IPS-20b (cell line): ENCODE data around the gene CYTH3.

Experiments used
- H3K27ac ChIP-seq: one replicate; pipeline ENCODE4 v1.5.1; 2013; ENCODE audit warnings: low read length
- H3K27me3 ChIP-seq: 2 replicates; pipeline ENCODE4 v1.6.1; 2013; ENCODE audit warnings: mild to moderate bottlenecking, low read length, inconsistent platforms; ENCODE audit not compliant: insufficient read depth
- H3K36me3 ChIP-seq: 2 replicates; pipeline ENCODE4 v1.6.1; 2013; ENCODE audit warnings: low read depth, mild to moderate bottlenecking, inconsistent platforms, low read length, moderate library complexity; ENCODE audit not compliant: insufficient read depth
- H3K4me1 ChIP-seq: 2 replicates; pipeline ENCODE4 v1.6.1; 2013; ENCODE audit warnings: mild to moderate bottlenecking, control low read depth, inconsistent platforms, low read length, moderate library complexity; ENCODE audit not compliant: insufficient read depth
- H3K4me3 ChIP-seq: 2 replicates; pipeline ENCODE4 v1.5.1; 2013; ENCODE audit warnings: mild to moderate bottlenecking, low read length, inconsistent platforms
- H3K9ac ChIP-seq: 2 replicates; pipeline ENCODE4 v1.6.1; 2013; ENCODE audit warnings: low read depth, mild to moderate bottlenecking, inconsistent platforms, low read length, moderate library complexity
- H3K9me3 ChIP-seq: 2 replicates; pipeline ENCODE4 v1.6.1; 2013; ENCODE audit warnings: mild to moderate bottlenecking, low read depth, low read length, inconsistent platforms; ENCODE audit not compliant: insufficient read depth

CYTH3 gene

DNA sequence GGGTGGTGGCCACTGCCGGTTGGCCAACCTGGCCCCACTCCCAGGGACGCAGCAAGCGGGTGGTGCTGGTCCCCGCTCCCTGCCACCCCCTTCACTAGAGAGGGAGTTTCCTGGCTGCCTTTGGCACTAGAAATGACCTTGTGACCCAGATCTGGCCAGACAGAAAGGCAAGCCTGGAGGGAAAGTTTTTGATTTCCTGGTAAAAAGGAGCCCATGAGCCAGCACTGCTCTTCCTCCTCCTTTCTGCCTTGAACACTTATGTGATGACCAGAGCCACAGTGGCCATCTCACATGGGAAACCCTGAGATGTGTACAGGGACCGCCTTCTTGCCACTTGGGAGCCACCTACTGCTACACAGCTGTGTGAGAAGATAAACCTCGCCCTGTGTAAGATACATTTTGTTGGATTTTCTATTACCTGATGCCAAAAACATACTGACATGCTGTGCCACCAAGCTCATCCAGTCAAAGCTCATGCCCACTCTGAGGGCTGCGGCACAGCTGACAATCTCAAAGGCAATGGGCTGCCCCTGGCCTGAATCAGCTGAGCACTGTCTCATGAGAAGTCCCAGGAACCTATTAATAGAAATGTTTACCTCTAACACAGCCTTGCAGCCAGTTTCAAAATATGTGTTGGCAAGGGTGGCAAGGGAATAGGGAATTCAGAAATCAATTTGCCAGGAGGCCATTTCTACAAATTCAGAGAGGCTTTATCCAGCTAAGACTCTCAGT lies 94.0 kb downstream of the CYTH3 start:
- Histone ChIP-seq H3K27me3 (no peaks in the 10 kb centered on the region), H3K4me1 (no peaks in the 10 kb centered on the region), H3K9me3 (no peaks in the 10 kb centered on the region), H3K4me3 (no peak overlapping the region), H3K36me3 (0 out of 2 replicates have a peak, but pooled peaks cover 6% of the 10 kb centered on the region), H3K27ac (no peak overlapping the region), H3K9ac (no peak overlapping the region)

DNA sequence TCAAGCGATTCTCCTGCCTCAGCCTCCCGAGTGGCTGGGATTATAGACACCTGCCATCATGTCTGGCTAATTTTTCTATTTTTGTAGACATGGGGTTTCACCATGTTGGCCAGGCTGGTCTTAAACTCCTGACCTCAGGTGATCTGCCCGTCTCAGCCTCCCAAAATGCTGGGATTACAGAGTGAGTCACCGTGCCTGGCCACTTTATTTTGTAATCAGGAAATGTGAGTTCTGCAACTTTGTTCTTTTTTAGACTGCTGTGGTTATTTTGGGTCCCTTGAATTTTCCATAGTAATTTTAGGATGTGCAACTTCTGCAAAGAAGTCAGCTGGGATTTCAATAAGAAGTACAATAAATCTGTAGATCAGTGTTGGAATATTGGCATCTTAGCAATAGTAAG lies 96.8 kb downstream of the CYTH3 start:
- H3K27ac ChIP-seq: no peak overlapping the region
- peaks cover 3% of the 10 kb centered on the region; the same call in 1 of the 2 replicates for H3K4me1 ChIP-seq
- no peak overlapping the region for H3K9ac ChIP-seq
- H3K4me3 ChIP-seq: no peak overlapping the region
- no peaks in the 10 kb centered on the region for H3K9me3 ChIP-seq
- H3K36me3 ChIP-seq: 0 out of 2 replicates have a peak, but pooled peaks cover 6% of the 10 kb centered on the region
- H3K27me3 ChIP-seq: no peaks in the 10 kb centered on the region

DNA sequence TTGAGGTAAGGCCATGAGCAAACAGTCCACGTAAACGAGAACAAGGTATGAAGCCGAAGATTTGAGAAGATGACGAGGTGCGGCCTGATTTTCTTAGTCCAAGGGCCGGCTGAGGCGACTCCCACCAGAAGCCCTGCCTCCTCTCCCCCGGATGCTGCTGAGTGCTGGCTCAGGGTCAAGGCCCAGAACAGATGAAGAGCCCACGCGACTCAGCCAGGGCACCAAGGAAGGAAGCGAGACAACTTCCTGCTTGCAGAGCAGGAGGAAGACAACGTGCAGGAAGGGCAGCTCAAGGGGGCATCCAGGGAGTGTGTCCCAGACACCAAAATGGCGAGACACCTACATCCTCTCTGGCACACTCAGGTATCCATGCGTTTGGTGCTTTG lies 99.5 kb downstream of the CYTH3 start:
- no peaks in the 10 kb centered on the region for H3K9me3 ChIP-seq
- no peak overlapping the region for H3K4me3 ChIP-seq
- H3K27ac ChIP-seq: no peak overlapping the region
- peaks cover 3% of the 10 kb centered on the region; the same call in 1 of the 2 replicates for H3K4me1 ChIP-seq
- no peak overlapping the region for H3K9ac ChIP-seq
- H3K27me3 ChIP-seq: no peaks in the 10 kb centered on the region
- 0 out of 2 replicates have a peak, but pooled peaks cover 6% of the 10 kb centered on the region for H3K36me3 ChIP-seq

DNA sequence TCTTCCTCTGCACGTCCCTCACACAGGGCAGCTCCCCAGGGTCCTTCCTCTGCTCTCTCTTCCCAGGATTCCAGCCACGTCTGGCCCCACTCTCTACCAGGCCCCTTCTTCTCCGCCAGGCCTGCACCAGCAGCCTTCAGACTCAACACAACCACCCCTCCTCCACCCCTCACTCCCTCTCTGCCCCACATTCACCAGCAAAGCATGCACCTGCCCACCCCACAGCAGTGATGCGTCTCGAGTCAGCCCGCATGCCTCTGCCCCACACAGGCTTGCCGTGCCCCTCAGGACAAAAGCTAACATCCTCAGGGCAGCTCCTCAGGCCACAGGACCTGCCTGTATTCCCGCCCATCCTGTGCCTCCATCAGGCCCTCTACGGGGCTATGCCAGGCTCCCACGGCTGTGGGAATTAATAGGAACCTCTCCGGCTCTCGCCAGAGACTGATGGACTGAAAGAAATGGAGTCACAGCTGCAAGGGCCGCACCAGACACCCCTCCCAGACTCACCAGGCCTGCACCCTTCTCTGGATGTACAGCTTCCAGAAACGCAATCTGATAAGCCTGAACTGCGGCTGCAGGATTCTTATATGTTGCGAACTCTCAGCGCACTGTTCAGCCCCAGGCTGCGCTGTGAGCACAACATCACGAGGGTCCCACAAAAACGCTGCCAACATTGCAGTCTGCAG lies 100.1 kb downstream of the CYTH3 start:
- Histone ChIP-seq H3K4me1 (peaks cover 3% of the 10 kb centered on the region; the same call in 1 of the 2 replicates), H3K9me3 (no peaks in the 10 kb centered on the region), H3K4me3 (no peak overlapping the region), H3K9ac (no peak overlapping the region), H3K36me3 (0 out of 2 replicates have a peak, but pooled peaks cover 4% of the 10 kb centered on the region), H3K27me3 (no peaks in the 10 kb centered on the region), H3K27ac (no peak overlapping the region)

DNA sequence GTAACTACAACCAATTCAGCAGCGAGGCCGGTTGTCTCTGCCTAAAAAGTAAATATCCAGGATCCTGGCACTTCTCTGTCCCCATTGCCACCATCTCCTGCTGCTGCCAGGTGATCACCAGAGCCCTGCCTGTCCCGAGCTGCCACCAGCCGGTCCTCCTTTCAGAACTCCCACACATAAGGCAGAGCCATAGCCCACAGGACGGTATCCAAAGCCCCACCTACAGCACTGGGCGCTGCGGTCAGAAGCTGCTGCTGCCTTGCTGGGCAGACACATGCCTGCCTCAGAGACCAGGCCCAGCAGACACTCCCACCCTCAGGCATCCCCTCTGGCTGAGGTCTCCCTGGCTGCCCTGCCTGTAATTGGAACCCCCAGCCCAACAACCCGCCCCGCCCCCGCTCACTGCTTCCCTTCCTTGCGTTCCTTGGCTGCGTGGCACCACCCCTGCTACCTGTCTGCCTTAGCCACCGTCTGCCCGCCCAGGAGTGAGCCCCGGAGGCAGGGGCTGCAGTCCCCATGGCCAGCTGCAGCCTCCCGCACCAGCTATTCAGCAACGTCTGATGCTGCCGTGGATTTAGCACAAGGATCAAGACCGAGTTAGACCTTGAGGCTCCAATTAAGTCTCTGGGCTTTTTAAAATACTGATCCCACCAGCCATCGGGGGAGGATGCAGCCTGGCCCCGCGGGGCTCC lies 100.7 kb downstream of the CYTH3 start:
- Histone ChIP-seq H3K4me1 (peaks cover 3% of the 10 kb centered on the region; the same call in 1 of the 2 replicates), H3K36me3 (no peaks in the 10 kb centered on the region), H3K4me3 (no peak overlapping the region), H3K9ac (peak overlapping the region; percentile 45; the same call in 1 of the 2 replicates), H3K27me3 (no peaks in the 10 kb centered on the region), H3K9me3 (no peaks in the 10 kb centered on the region), H3K27ac (no peak overlapping the region)

DNA sequence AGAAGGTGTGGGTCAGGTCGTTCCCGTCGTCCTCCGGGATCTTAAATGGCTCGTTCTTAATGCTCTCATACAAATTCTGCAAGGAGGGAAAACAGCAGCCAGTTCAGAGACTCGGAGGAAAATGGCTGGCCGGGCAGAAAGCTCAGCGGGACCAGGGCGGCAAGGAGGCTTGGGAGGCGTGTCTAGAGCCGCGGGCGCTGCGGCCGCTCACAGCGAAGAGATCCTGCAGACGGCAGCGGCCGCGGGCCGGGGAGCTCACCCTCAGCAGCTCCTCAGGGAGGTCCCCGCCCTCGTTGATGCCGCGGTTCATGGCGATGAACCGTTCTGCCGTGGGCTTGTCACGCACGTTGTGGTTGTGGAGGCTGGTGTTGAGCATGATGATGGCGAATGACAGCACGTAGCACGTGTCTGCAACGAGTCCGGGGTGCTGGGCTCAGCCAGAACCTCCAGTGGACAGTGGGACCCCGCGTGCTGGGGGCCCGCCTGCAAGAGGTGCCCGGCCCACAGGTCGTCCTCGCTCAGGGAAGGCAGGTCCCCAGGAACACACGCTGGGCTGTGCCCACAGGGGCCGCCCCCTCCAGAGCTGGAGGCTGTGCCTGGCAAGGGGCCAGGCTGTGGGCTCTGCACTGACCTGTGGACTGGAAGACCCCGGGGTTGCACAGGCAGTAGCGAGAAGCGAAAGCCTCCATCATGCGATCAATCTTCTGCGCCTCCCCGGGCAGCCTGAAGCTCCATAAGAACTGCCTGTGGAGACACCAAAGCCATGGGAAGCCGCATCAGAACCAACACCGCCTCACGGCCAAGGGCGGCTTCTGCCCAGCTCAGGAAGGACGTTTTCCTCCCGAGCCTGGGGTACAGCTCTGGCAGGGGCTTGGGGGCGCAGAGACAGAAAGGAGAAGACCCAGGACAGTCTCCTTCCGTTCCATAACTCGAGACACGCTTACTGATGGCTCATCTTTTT lies 101.6 kb downstream of the CYTH3 start:
- Histone ChIP-seq H3K27me3 (no peaks in the 10 kb centered on the region), H3K4me3 (no peak overlapping the region), H3K4me1 (peaks cover 3% of the 10 kb centered on the region; the same call in 1 of the 2 replicates), H3K9me3 (no peaks in the 10 kb centered on the region), H3K27ac (no peak overlapping the region), H3K36me3 (no peaks in the 10 kb centered on the region), H3K9ac (peak overlapping the region; percentile 45; the same call in 1 of the 2 replicates)

DNA sequence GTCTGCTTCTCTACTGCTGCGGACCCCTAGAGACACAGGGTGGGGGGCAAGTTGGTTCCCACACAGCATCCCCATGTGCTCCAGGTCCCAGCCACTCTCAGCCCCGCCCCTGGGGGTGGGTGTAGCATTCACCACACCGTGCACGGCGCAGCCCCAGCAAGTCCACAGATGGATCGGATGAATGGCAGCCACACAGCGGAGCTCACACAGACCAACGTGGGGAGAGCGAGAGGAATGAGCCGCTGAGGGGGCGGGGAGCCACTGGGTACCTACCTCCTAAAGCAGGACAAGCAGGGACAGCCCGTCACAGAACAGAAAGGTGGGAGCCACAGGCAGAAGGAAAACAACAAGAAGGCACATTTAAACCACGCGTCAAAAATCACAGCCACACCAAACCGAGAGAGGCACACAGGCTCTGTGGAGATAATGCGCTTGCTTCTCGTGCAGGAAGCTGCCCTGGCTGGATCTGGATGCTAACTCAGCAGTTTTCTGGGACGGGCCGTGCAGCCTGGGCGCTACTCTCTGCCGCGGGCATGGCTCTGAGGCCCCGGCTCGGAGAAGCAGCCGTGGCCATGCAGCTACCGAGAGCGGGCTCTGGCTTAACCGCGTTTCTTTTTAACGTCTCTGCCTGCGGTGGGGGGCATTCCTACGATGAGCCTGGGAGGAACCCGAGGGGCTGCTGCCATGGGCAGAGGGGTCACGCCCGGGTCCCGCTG lies 102.5 kb downstream of the CYTH3 start:
- Histone ChIP-seq H3K9me3 (no peaks in the 10 kb centered on the region), H3K4me1 (peaks cover 3% of the 10 kb centered on the region; the same call in 1 of the 2 replicates), H3K27ac (no peak overlapping the region), H3K36me3 (no peaks in the 10 kb centered on the region), H3K27me3 (no peaks in the 10 kb centered on the region), H3K4me3 (no peak overlapping the region), H3K9ac (no peak overlapping the region)

DNA sequence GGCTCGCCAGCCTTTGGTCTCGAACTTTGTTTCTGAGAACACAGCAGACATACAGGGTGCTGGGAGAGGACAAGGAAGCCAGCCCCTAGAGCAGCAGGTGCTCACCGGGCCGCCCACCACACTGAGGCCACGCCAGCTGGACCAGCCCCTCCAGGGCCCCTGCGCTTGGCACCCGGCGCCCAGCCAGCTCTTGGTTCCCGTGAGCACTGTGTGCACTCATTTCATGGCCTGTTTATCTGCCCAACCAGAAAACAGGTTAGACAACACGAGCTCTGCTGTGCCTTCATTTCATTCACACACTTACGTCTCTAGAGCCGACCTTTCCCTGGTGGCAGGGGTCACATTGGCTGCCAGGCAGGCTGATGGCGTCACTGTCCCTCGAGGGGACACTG lies 104.0 kb downstream of the CYTH3 start:
- Histone ChIP-seq H3K9me3 (no peaks in the 10 kb centered on the region), H3K36me3 (peaks cover 7% of the 10 kb centered on the region; the same call in 1 of the 2 replicates), H3K4me1 (peaks cover 3% of the 10 kb centered on the region; the same call in 1 of the 2 replicates), H3K9ac (no peak overlapping the region), H3K27ac (no peak overlapping the region), H3K4me3 (no peak overlapping the region), H3K27me3 (no peaks in the 10 kb centered on the region)

DNA sequence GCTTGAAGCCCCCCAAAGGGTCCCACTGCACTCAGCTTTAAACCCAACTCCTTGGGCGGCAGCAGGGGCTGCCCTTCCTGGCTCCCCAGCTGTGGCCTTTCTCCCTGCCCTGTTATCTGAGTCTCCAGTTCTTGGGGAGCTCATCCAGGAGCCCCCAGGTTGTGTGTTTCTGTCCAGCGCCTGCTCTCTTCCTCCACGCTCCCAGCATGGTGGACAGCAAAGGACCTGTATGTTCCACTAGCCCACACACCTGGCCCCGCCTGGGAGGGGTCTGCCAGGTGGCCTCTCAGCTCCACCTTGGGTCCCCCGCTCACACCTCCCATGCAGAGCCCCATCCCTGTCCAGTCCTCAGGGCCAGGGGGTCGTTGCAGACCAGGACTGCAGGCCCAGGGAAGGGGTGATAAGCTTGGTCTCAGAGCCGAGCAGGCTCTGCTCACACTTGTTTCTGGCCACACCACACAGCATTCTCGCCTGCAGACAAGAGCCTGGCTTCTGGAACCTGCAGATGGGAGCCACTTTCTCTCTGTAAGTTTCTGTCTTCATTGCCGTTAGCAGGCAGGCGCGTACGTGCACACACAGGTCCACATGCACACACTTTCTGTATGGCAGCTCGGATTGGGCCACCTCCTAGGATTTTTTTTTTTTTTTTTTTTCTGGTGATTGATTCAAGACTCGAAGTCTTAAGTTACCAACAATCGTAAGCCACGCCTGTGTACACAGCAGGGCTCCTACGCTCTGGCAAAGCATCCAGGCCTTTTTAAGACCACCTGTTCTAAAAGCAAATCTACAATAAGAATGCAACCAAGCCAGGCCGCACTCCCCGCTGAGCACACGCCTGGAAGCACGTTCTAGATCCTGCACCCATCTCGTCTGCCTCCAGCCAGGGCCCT lies 104.6 kb downstream of the CYTH3 start:
- Histone ChIP-seq H3K4me3 (no peak overlapping the region), H3K27me3 (no peaks in the 10 kb centered on the region), H3K9ac (no peak overlapping the region), H3K4me1 (peaks cover 3% of the 10 kb centered on the region; the same call in 1 of the 2 replicates), H3K27ac (no peak overlapping the region), H3K36me3 (peaks cover 7% of the 10 kb centered on the region; the same call in 1 of the 2 replicates), H3K9me3 (no peaks in the 10 kb centered on the region)
